HCT116 (cell line): ENCODE data around the gene SPRN. TPM values are rescaled to one million over a fixed set of nuclear protein-coding genes. Genes with fewer than 3 reads are reported as not detected.

Source experiments
- ATAC-seq: fragments of 200-7000 bp; cut with Tn5 transposase; 2 replicates; pipeline ENCODE4 v1.9.1; 2020; ENCODE audit warnings: mild to moderate bottlenecking, moderate library complexity
- BruUV-seq: library from RNA; stranded (reverse); fragments of 400-500 nt; replicated peaks from 2 replicates; lab custom pipeline; 2021; lab: Mats Ljungman, UMichigan
- CTCF ChIA-PET: fragments of 300-600 bp; sonication (Branson Sonifier 250); formaldehyde crosslinking; loops from one replicate; lab custom pipeline; 2021; ENCODE audit warnings: antibody characterized with exemption; lab: Charles Lee
- POLR2A ChIA-PET: fragments of 300-600, 350-600 bp; sonication (Branson Sonifier 250); formaldehyde crosslinking; loops from one replicate; lab custom pipeline; 2021; ENCODE audit warnings: antibody characterized with exemption; lab: Charles Lee
- RAD21 ChIA-PET, 2 experiments: fragments of 300-600 bp; sonication (Branson Sonifier 250); formaldehyde crosslinking; loops; one replicate each; lab custom pipeline; 2023; ENCODE audit warnings: low total read pairs in 2 of 2; ENCODE audit not compliant: uncharacterized antibody in 2 of 2, unreplicated experiment in 2 of 2, low non-redundant PET in 1 of 2; lab: Charles Lee
- DNase-seq: peaks from one replicate; pipeline ENCODE4 v3.0.0-alpha.2; 2010; ENCODE audit warnings: low read depth, low spot score
- H2AFZ ChIP-seq: fragments of 200-600 bp; shearing (Covaris generic), sonication (generic); 2 replicates; pipeline ENCODE4 v1.6.1; 2017; ENCODE audit warnings: low read depth, mixed run types, mixed read lengths, antibody characterized with exemption, low read length; ENCODE audit not compliant: poor library complexity, severe bottlenecking
- H3K27ac ChIP-seq: 2 replicates; pipeline ENCODE4 v1.5.1; 2012; ENCODE audit warnings: low read depth, low read length
- H3K27me3 ChIP-seq: fragments of 200-600 bp; sonication (generic); 2 replicates; pipeline ENCODE4 v1.6.1; 2016; ENCODE audit warnings: mixed run types, low read length, mixed read lengths; ENCODE audit not compliant: insufficient read depth
- H3K36me3 ChIP-seq, 2 experiments: fragments of 200-500 bp in 1 of 2; fragments of 200-600 bp in 1 of 2; sonication (Bioruptor generic) in 1 of 2; sonication (generic) in 1 of 2; 2 replicates each; pipeline versions ENCODE4 v1.5.1 to v1.6.1; 2014 to 2016; ENCODE audit warnings: low read length in 2 of 2, inconsistent platforms in 1 of 2, mixed read lengths in 1 of 2, mixed run types in 1 of 2; ENCODE audit not compliant: insufficient read depth in 2 of 2, control insufficient read depth in 1 of 2
- H3K4me1 ChIP-seq, 2 experiments: fragments of 200-600 bp in 1 of 2; sonication (generic) in 1 of 2; 2 replicates each; pipeline versions ENCODE4 v1.5.1 to v1.6.1; 2012 to 2017; ENCODE audit warnings: low read length in 2 of 2, inconsistent platforms in 1 of 2, mild to moderate bottlenecking in 1 of 2, mixed read lengths in 1 of 2, mixed run types in 1 of 2, moderate library complexity in 1 of 2; ENCODE audit not compliant: insufficient read depth in 2 of 2, control insufficient read depth in 1 of 2
- H3K4me2 ChIP-seq: fragments of 200-600 bp; sonication (generic); 2 replicates; pipeline ENCODE4 v1.6.1; 2017; ENCODE audit warnings: mixed run types, low read length, mixed read lengths
- H3K4me3 ChIP-seq, 2 experiments: fragments of 200-600 bp in 1 of 2; sonication (generic) in 1 of 2; replicated peaks in 1 of 2; 2 replicates each; pipeline ENCODE4 v1.5.1; 2011 to 2016; ENCODE audit warnings: low read length in 2 of 2, control low read depth in 1 of 2, low read depth in 1 of 2, mild to moderate bottlenecking in 1 of 2, mixed read lengths in 1 of 2, mixed run types in 1 of 2
- H3K79me2 ChIP-seq: fragments of 200-600 bp; sonication (generic); 2 replicates; pipeline ENCODE4 v1.6.1; 2017; ENCODE audit warnings: mild to moderate bottlenecking, mixed run types, low read length, moderate library complexity, mixed read lengths; ENCODE audit not compliant: insufficient read depth
- H3K9ac ChIP-seq: fragments of 200-600 bp; sonication (generic); 2 replicates; pipeline ENCODE4 v1.6.1; 2016; ENCODE audit warnings: low read length, mixed read lengths
- H3K9me2 ChIP-seq: fragments of 200-600 bp; sonication (generic), shearing (Covaris generic); 2 replicates; pipeline ENCODE4 v1.6.1; 2017; ENCODE audit warnings: mixed run types, mild to moderate bottlenecking, moderate library complexity; ENCODE audit not compliant: insufficient read depth
- H3K9me3 ChIP-seq, 2 experiments: fragments of 200-500 bp in 1 of 2; fragments of 200-600 bp in 1 of 2; sonication (Bioruptor generic) in 1 of 2; sonication (generic) in 1 of 2; 2 replicates each; pipeline ENCODE4 v1.6.1; 2014 to 2017; ENCODE audit warnings: low read length in 2 of 2, mixed read lengths in 2 of 2, inconsistent platforms in 1 of 2, low read depth in 1 of 2, mild to moderate bottlenecking in 1 of 2, mixed run types in 1 of 2, moderate library complexity in 1 of 2; ENCODE audit not compliant: control insufficient read depth in 1 of 2, insufficient read depth in 1 of 2
- H4K20me1 ChIP-seq: fragments of 200-600 bp; sonication (generic), shearing (Covaris generic); 2 replicates; pipeline ENCODE4 v1.6.1; 2017; ENCODE audit warnings: mixed run types, mild to moderate bottlenecking, moderate library complexity; ENCODE audit not compliant: insufficient read depth
- CTCF ChIP-seq, 3 experiments: fragments of 200-600 bp in 1 of 3; sonication (generic) in 1 of 3; IDR thresholded peaks in 2 of 3; conservative IDR thresholded peaks in 1 of 3; 2 replicates each; pipeline ENCODE4 v1.5.1; 2012 to 2017; ENCODE audit warnings: low read depth in 2 of 3, low read length in 2 of 3, antibody characterized with exemption in 1 of 3, borderline replicate concordance in 1 of 3, control low read depth in 1 of 3, mild to moderate bottlenecking in 1 of 3, mixed read lengths in 1 of 3, mixed run types in 1 of 3, moderate library complexity in 1 of 3; ENCODE audit not compliant: insufficient read depth in 1 of 3
- EGR1 ChIP-seq: IDR thresholded peaks from 2 replicates; pipeline ENCODE4 v1.6.1; 2012; ENCODE audit warnings: low read depth
- JUND ChIP-seq: IDR thresholded peaks from 2 replicates; pipeline ENCODE4 v1.6.1; 2012
- REST ChIP-seq: IDR thresholded peaks from 2 replicates; pipeline ENCODE4 v1.6.1; 2012; ENCODE audit warnings: low read depth
- YY1 ChIP-seq: IDR thresholded peaks from 2 replicates; pipeline ENCODE4 v1.6.1; 2011; ENCODE audit warnings: low read length, low read depth, moderate library complexity, mild to moderate bottlenecking; ENCODE audit not compliant: insufficient replicate concordance; ENCODE audit errors: extremely low read depth
- ZNF274 ChIP-seq: fragments of 200-500 bp; sonication (Bioruptor generic); IDR thresholded peaks from 2 replicates; pipeline ENCODE4 v1.6.1; 2014; ENCODE audit warnings: mild to moderate bottlenecking, low read depth, low read length, inconsistent platforms
- intact Hi-C: fragments of 100-400 bp; cut with micrococcal nuclease; formaldehyde crosslinking; loops from 2 replicates; pipeline ENCODE4 v1.10.0; 2022
- total RNA-seq: library from RNA; stranded (reverse); gene quantifications from one replicate; pipeline ENCODE4 v1.2.1, GENCODE V29; 2021; ENCODE audit not compliant: unreplicated experiment

Gene SPRN
- total RNA-seq, 1 experiment from 2014 or later = not detected

GRCh38 chr10:133420028-133420427, 4.4 kb downstream of the SPRN start:
- Histone ChIP-seq H3K79me2 (no peaks in the 10 kb centered on the region), H4K20me1 (no peaks in the 10 kb centered on the region), H3K4me2 (no peak overlapping the region), H2AFZ (no peak overlapping the region), H3K9ac (no peak overlapping the region), H3K27me3 (no peaks in the 10 kb centered on the region), H3K4me3 (no peak overlapping the region), H3K27ac (no peak overlapping the region), H3K9me2 (no peaks in the 10 kb centered on the region), H3K9me3 (no peaks in the 10 kb centered on the region), H3K4me1 (no peaks in the 10 kb centered on the region), H3K36me3 (peaks cover 0 to 3% of the 10 kb centered on the region in 2 experiments; a peak in 1 of 4 replicates)
- ATAC-seq (no peak), DNase-seq (no peak)
- no peak for TF ChIP-seq CTCF (IDR thresholded peaks at IDR 0.05 in 2 of 3, conservative IDR thresholded peaks at IDR 0.05 in 1 of 3; ENCODE audit: borderline replicate concordance in 1 of 3, insufficient read depth in 1 of 3, low read depth in 2 of 3, low read length in 2 of 3)
- TF ChIP-seq ZNF274 = no peak
- TF ChIP-seq REST = no peak
- TF ChIP-seq EGR1 = no peak
- TF ChIP-seq YY1 = no peak
- no peak for TF ChIP-seq JUND
- RAD21 ChIA-PET = no interaction called here
- intact Hi-C loops = no loop called here
- POLR2A ChIA-PET = no interaction called here
- CTCF ChIA-PET = no interaction called here
- no TSS peak for BruUV-seq
